K562 (cell line): ENCODE measurements around the gene C10orf90. TPM values are rescaled to one million over a fixed set of nuclear protein-coding genes. Genes with fewer than 3 reads are reported as not detected.

ENCODE experiments used
- ATAC-seq: fragments of 200-7000 bp; cut with Tn5 transposase; 3 replicates; pipeline ENCODE4 v1.9.1; 2020; ENCODE audit warnings: moderate library complexity
- BruUV-seq: library from RNA; stranded (reverse); fragments of 400-500 nt; replicated peaks from 2 replicates; lab custom pipeline; 2021; lab: Mats Ljungman, UMichigan
- CTCF ChIA-PET: fragments of 300-600 bp; formaldehyde crosslinking; extraction: SDS; loops from one replicate; lab custom pipeline; 2021; ENCODE audit warnings: low intra/inter-chr PET ratio; lab: Yijun Ruan, JAX
- POLR2A ChIA-PET: fragments of 300-600, 350-650 bp; sonication (Branson Sonifier 250); formaldehyde crosslinking; extraction: SDS; loops from one replicate; lab custom pipeline; 2021; ENCODE audit warnings: antibody characterized with exemption, inconsistent platforms; lab: Yijun Ruan, JAX
- DNase-seq, 4 experiments: peaks; one replicate each; pipeline versions ENCODE4 v3.0.0 to v3.0.0-alpha.2; 2011 to 2018; ENCODE audit warnings: low spot score in 3 of 4, mixed read lengths in 3 of 4; ENCODE audit errors: extremely low read depth in 1 of 4
- FAIRE-seq: peaks from 2 replicates; lab custom pipeline; 2011; peaks lifted over from hg19 to GRCh38; lab: Jason Lieb, UNC
- H2AFZ ChIP-seq: 2 replicates; pipeline ENCODE4 v1.6.0; 2011; ENCODE audit warnings: low read depth, low read length, control low read depth, inconsistent platforms
- H3K27ac ChIP-seq: fragments of 200-600 bp; 3 replicates; pipeline ENCODE4 v1.8.0; 2011; ENCODE audit warnings: low read depth, mild to moderate bottlenecking, control low read depth, inconsistent platforms, low read length, moderate library complexity, mixed read lengths; ENCODE audit errors: extremely low read depth
- H3K27me3 ChIP-seq, 2 experiments: fragments of 300-600 bp in 1 of 2; 2 replicates in 1 of 2; 3 replicates in 1 of 2; pipeline versions ENCODE4 v1.6.0 to v1.8.0; 2011; ENCODE audit warnings: inconsistent platforms in 2 of 2, low read length in 2 of 2, mild to moderate bottlenecking in 1 of 2, mixed read lengths in 1 of 2, moderate library complexity in 1 of 2; ENCODE audit not compliant: control insufficient read depth in 2 of 2, insufficient read depth in 2 of 2
- H3K36me3 ChIP-seq: fragments of 300-600 bp; 3 replicates; pipeline ENCODE4 v1.8.0; 2011; ENCODE audit warnings: mild to moderate bottlenecking, low read length, inconsistent platforms; ENCODE audit not compliant: control insufficient read depth, insufficient read depth
- H3K4me1 ChIP-seq, 2 experiments: fragments of 200-600 bp in 1 of 2; replicated peaks in 1 of 2; 2 replicates in 1 of 2; 3 replicates in 1 of 2; pipeline versions ENCODE4 v1.5.1 to v1.8.0; 2011; ENCODE audit warnings: inconsistent platforms in 2 of 2, low read length in 2 of 2, mild to moderate bottlenecking in 1 of 2, mixed read lengths in 1 of 2, moderate library complexity in 1 of 2; ENCODE audit not compliant: control insufficient read depth in 2 of 2, insufficient read depth in 2 of 2
- H3K4me2 ChIP-seq: 2 replicates; pipeline ENCODE4 v1.6.1; 2011; ENCODE audit warnings: low read length, control low read depth, inconsistent platforms, mixed read lengths; ENCODE audit not compliant: insufficient read depth
- H3K4me3 ChIP-seq: fragments of 200-600 bp; sonication (generic), shearing (Covaris generic); 2 replicates; pipeline ENCODE4 v1.5.1; 2016; ENCODE audit warnings: control low read depth, inconsistent platforms
- H3K79me2 ChIP-seq: fragments of 200-600 bp; 3 replicates; pipeline ENCODE4 v1.8.0; 2011; ENCODE audit warnings: low read length, inconsistent platforms; ENCODE audit not compliant: control insufficient read depth, insufficient read depth
- H3K9ac ChIP-seq, 2 experiments: 2 replicates each; pipeline versions ENCODE4 v1.6.0 to v1.6.1; 2011; ENCODE audit warnings: low read depth in 2 of 2, low read length in 2 of 2, control low read depth in 1 of 2, inconsistent platforms in 1 of 2, mild to moderate bottlenecking in 1 of 2, mixed read lengths in 1 of 2; ENCODE audit not compliant: insufficient read depth in 1 of 2
- H3K9me1 ChIP-seq: one replicate; pipeline ENCODE4 v1.6.0; 2011; ENCODE audit warnings: inconsistent platforms, mild to moderate bottlenecking, low read length, moderate library complexity; ENCODE audit not compliant: control insufficient read depth, insufficient read depth
- H3K9me3 ChIP-seq: replicated peaks from 2 replicates; pipeline ENCODE4 v1.5.1; 2011; ENCODE audit warnings: low read depth, low read length, inconsistent platforms; ENCODE audit not compliant: control insufficient read depth, insufficient read depth
- H4K20me1 ChIP-seq: replicated peaks from 2 replicates; pipeline ENCODE4 v1.6.1; 2011; ENCODE audit warnings: low read length, inconsistent platforms, mixed read lengths; ENCODE audit not compliant: control insufficient read depth, insufficient read depth
- SRF ChIP-seq, 2 experiments: fragments of 250-450, 450-650 bp in 1 of 2; sonication (Bioruptor Pico) in 1 of 2; sonication (generic) in 1 of 2; formaldehyde crosslinking; IDR thresholded peaks; 2 replicates each; pipeline versions ENCODE4 v1.5.0 to v1.5.1; 2020 to 2022; ENCODE audit warnings: mild to moderate bottlenecking in 1 of 2, missing genetic modification reagents in 1 of 2
- ZNF512 ChIP-seq: IDR thresholded peaks from 2 replicates; pipeline ENCODE4 v1.6.1; 2016; ENCODE audit warnings: missing genetic modification characterization, missing compliant biosample characterization
- WGBS: fragments of 100-300 bp; shearing (Covaris generic); methylation state at CpG from one replicate; pipeline ENCODE4 v1.1.6; 2016; ENCODE audit warnings: low coverage, mixed read lengths; ENCODE audit not compliant: insufficient coverage; ENCODE audit errors: missing lambda C conversion rate; 5-methylcytosine and 5-hydroxymethylcytosine counted together
- in situ Hi-C: fragments of 300-500 bp; cut with MboI; formaldehyde crosslinking; loops from 4 replicates; pipeline ENCODE4 v1.15.0; 2018; ENCODE audit warnings: inconsistent platforms, mixed read lengths
- intact Hi-C: fragments of 100-400 bp; cut with micrococcal nuclease; formaldehyde crosslinking; loops from 2 replicates; pipeline ENCODE4 v1.14.2; 2022
- polyA plus RNA-seq, 8 experiments: library from polyadenylated mRNA; depleted of rRNA in 4 of 8; stranded (reverse) in 5 of 8; unstranded in 3 of 8; fragments of >200 nt; fragmentation: Nextera tagmentation in 2 of 8; fragmentation: Illumina TruSeq in 1 of 8; extraction: Ambion mirVana in 2 of 8; extraction: Trizol in 1 of 8; gene quantifications; 2 replicates each; pipeline versions ENCODE4 v1.2.1 to v1.2.3, GENCODE V29; 2011 to 2014; ENCODE audit warnings: inconsistent platforms in 1 of 8, missing spikeins in 1 of 8
- total RNA-seq, 7 experiments: library from RNA; depleted of rRNA in 6 of 7; stranded (reverse); fragments of >200 nt in 6 of 7; fragmentation: Illumina TruSeq in 2 of 7; extraction: Trizol in 2 of 7; gene quantifications; 2 replicates each; pipeline versions ENCODE4 v1.2.1 to v1.2.3, GENCODE V29; 2011 to 2021; ENCODE audit warnings: low replicate concordance in 1 of 7
- TF ChIP-seq, protein P1 (sequence below): fragments of 450-650 bp; IDR thresholded peaks from 2 replicates; pipeline ENCODE4 v1.6.1; 2018; ENCODE audit warnings: mild to moderate bottlenecking, low read depth; ENCODE audit not compliant: partially characterized antibody

Gene C10orf90
- total and polyA plus RNA-seq, 9 of the 15 experiments (the other 6 are each of a cell fraction or from before 2014, with no cell fraction given) = not detected

DNA sequence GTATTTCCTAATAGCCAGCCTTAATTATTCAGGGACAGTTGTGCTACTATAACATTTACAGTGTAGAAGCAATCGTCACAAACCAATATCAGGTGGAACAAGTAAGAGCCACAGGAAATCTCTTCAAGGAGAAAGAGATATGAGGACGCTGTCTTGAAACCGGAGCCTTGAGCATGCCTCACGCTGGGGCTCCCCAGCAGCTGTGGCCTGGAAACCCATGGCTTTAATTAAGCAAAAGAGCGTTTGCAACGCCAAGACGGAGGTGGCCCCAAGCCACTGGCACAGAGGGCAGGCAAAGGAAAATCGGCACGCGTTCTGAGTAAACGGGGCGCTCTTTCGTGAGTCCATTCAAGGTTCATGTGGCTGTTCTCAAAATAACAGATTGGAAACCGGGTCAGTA, 84.4 kb downstream of the C10orf90 start:
- H3K79me2 ChIP-seq = no peaks in the 10 kb centered on the region
- H2AFZ ChIP-seq = no peak overlapping the region
- WGBS = 0% methylated on average over 13 of the region's 14 CpGs
- ChIA-PET POLR2A (no interaction called here), CTCF (no interaction called here)
- ATAC-seq (no peak), FAIRE-seq (no peak), DNase-seq (no peak)
- H3K27ac ChIP-seq = no peak overlapping the region
- no TSS peak for BruUV-seq
- H3K9me1 ChIP-seq = no peaks in the 10 kb centered on the region
- no peaks in the 10 kb centered on the region for H3K27me3 ChIP-seq
- no peaks in the 10 kb centered on the region for H4K20me1 ChIP-seq
- no peaks in the 10 kb centered on the region for H3K36me3 ChIP-seq
- no peaks in the 10 kb centered on the region for H3K9me3 ChIP-seq
- no peak for TF ChIP-seq SRF (CRISPR knock-in tag; IDR thresholded peaks at IDR 0.05)
- in situ Hi-C loops = no loop called here
- H3K9ac ChIP-seq = no peak overlapping the region
- intact Hi-C loops = no loop called here
- H3K4me1 ChIP-seq = no peaks in the 10 kb centered on the region
- H3K4me2 ChIP-seq = no peak overlapping the region
- no peak overlapping the region for H3K4me3 ChIP-seq

GRCh38 chr10:126585249-126586017, 85.1 kb downstream of the C10orf90 start:
- TF ChIP-seq, protein P1, sequence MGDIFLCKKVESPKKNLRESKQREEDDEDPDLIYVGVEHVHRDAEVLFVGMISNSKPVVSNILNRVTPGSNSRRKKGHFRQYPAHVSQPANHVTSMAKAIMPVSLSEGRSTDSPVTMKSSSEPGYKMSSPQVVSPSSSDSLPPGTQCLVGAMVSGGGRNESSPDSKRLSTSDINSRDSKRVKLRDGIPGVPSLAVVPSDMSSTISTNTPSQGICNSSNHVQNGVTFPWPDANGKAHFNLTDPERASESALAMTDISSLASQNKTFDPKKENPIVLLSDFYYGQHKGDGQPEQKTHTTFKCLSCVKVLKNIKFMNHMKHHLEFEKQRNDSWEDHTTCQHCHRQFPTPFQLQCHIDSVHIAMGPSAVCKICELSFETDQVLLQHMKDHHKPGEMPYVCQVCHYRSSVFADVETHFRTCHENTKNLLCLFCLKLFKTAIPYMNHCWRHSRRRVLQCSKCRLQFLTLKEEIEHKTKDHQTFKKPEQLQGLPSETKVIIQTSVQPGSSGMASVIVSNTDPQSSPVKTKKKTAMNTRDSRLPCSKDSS = no peak
- TF ChIP-seq ZNF512 (tag) = peak; percentile 76
- H3K9ac ChIP-seq = no peak overlapping the region
- H3K79me2 ChIP-seq = no peaks in the 10 kb centered on the region
- no peak overlapping the region for H3K27ac ChIP-seq
- intact Hi-C loops = no loop called here
- no TSS peak for BruUV-seq
- ATAC-seq (no peak), FAIRE-seq (no peak), DNase-seq (no peak)
- no peak overlapping the region for H2AFZ ChIP-seq
- H3K4me3 ChIP-seq = no peak overlapping the region
- H3K9me1 ChIP-seq = no peaks in the 10 kb centered on the region
- H3K4me2 ChIP-seq = no peak overlapping the region
- POLR2A ChIA-PET = no interaction called here
- H3K36me3 ChIP-seq = no peaks in the 10 kb centered on the region
- WGBS = 0% methylated on average over 6 of the region's 6 CpGs
- no peaks in the 10 kb centered on the region for H4K20me1 ChIP-seq
- H3K9me3 ChIP-seq = no peaks in the 10 kb centered on the region
- in situ Hi-C loops = no loop called here
- no peaks in the 10 kb centered on the region for H3K27me3 ChIP-seq
- H3K4me1 ChIP-seq = no peaks in the 10 kb centered on the region
- CTCF ChIA-PET = no interaction called here
